Astrocyte (in vitro differentiated cells and primary cell): ENCODE results near the gene ABHD12. TPM values are rescaled to one million over a fixed set of nuclear protein-coding genes. Genes with fewer than 3 reads are reported as not detected.

Source experiments
- DNase-seq: peaks from one replicate; pipeline ENCODE4 v3.0.0-alpha.2; 2010; ENCODE audit warnings: low read depth
- FAIRE-seq: peaks from 2 replicates; lab custom pipeline; 2011; peaks lifted over from hg19 to GRCh38; lab: Jason Lieb, UNC
- H2AFZ ChIP-seq: 2 replicates; pipeline ENCODE4 v1.6.0; 2012; ENCODE audit warnings: low read depth, low read length, inconsistent platforms
- H3K27ac ChIP-seq: 2 replicates; pipeline ENCODE4 v1.5.1; 2011; ENCODE audit warnings: low read depth, low read length, inconsistent platforms
- H3K27me3 ChIP-seq: 2 replicates; pipeline ENCODE4 v1.6.0; 2011; ENCODE audit warnings: low read length, inconsistent platforms; ENCODE audit not compliant: insufficient read depth
- H3K36me3 ChIP-seq: 2 replicates; pipeline ENCODE4 v1.5.1; 2011; ENCODE audit warnings: low read length, inconsistent platforms; ENCODE audit not compliant: insufficient read depth
- H3K4me1 ChIP-seq: 2 replicates; pipeline ENCODE4 v1.5.1; 2011; ENCODE audit warnings: low read length, inconsistent platforms; ENCODE audit not compliant: insufficient read depth
- H3K4me2 ChIP-seq: 2 replicates; pipeline ENCODE4 v1.6.0; 2012; ENCODE audit warnings: low read length, inconsistent platforms
- H3K4me3 ChIP-seq: 2 replicates; pipeline ENCODE4 v1.5.1; 2011; ENCODE audit warnings: low read depth, mild to moderate bottlenecking, low read length, inconsistent platforms; ENCODE audit not compliant: insufficient read depth
- H3K79me2 ChIP-seq: 2 replicates; pipeline ENCODE4 v1.6.0; 2012; ENCODE audit warnings: mild to moderate bottlenecking, low read length, inconsistent platforms; ENCODE audit not compliant: insufficient read depth
- H3K9ac ChIP-seq: 2 replicates; pipeline ENCODE4 v1.6.0; 2012; ENCODE audit warnings: mild to moderate bottlenecking, low read length, inconsistent platforms
- H3K9me3 ChIP-seq: 2 replicates; pipeline ENCODE4 v1.5.1; 2012; ENCODE audit warnings: low read depth, mild to moderate bottlenecking, low read length, inconsistent platforms; ENCODE audit not compliant: insufficient read depth
- H4K20me1 ChIP-seq: 2 replicates; pipeline ENCODE4 v1.6.0; 2012; ENCODE audit warnings: low read length, inconsistent platforms; ENCODE audit not compliant: insufficient read depth
- H3K27ac Mint-ChIP-seq: one replicate; pipeline ENCODE4 v1.8.0; 2021; ENCODE audit warnings: mild to moderate bottlenecking, mixed read lengths; ENCODE audit not compliant: unreplicated experiment
- H3K27me3 Mint-ChIP-seq: one replicate; pipeline ENCODE4 v1.8.0; 2021; ENCODE audit warnings: low read depth, mixed read lengths; ENCODE audit not compliant: unreplicated experiment
- H3K36me3 Mint-ChIP-seq: one replicate; pipeline ENCODE4 v1.8.0; 2021; ENCODE audit warnings: low read depth, mixed read lengths; ENCODE audit not compliant: unreplicated experiment
- H3K4me1 Mint-ChIP-seq: one replicate; pipeline ENCODE4 v1.8.0; 2021; ENCODE audit warnings: low read depth, mixed read lengths; ENCODE audit not compliant: unreplicated experiment
- H3K4me3 Mint-ChIP-seq: one replicate; pipeline ENCODE4 v1.8.0; 2021; ENCODE audit warnings: mild to moderate bottlenecking, moderate library complexity, mixed read lengths; ENCODE audit not compliant: unreplicated experiment
- H3K9me3 Mint-ChIP-seq: one replicate; pipeline ENCODE4 v1.8.0; 2021; ENCODE audit warnings: mild to moderate bottlenecking, mixed read lengths; ENCODE audit not compliant: unreplicated experiment
- CTCF ChIP-seq: IDR thresholded peaks from 2 replicates; pipeline ENCODE4 v1.5.1; 2011; ENCODE audit warnings: low read depth, mild to moderate bottlenecking, inconsistent platforms, low read length, moderate library complexity; ENCODE audit not compliant: insufficient read depth
- EZH2 ChIP-seq: IDR thresholded peaks from 2 replicates; pipeline ENCODE4 v1.6.1; 2012; ENCODE audit warnings: mild to moderate bottlenecking, low read length, inconsistent platforms; ENCODE audit not compliant: insufficient read depth
- total RNA-seq: library from RNA; stranded (reverse); gene quantifications from 2 replicates; pipeline ENCODE4 v1.2.1, GENCODE V29; 2021

The ABHD12 gene
- total RNA-seq, 1 donor from 2014 or later, result 98.1 TPM

- H3K4me1 Mint-ChIP-seq, result peaks cover 25% of the 10 kb centered on the region
- Histone ChIP-seq H2AFZ (no peak overlapping the region), H3K9me3 (no peaks in the 10 kb centered on the region), H3K27me3 (no peaks in the 10 kb centered on the region), H3K79me2 (peaks cover 86% of the 10 kb centered on the region), H3K9ac (no peak overlapping the region), H3K4me1 (peaks cover 2% of the 10 kb centered on the region), H3K36me3 (peaks cover 3% of the 10 kb centered on the region), H4K20me1 (peaks cover 48% of the 10 kb centered on the region), H3K4me3 (no peak overlapping the region), H3K27ac (no peak overlapping the region), H3K4me2 (no peak overlapping the region)
- no peak overlapping the region for H3K4me3 Mint-ChIP-seq
- H3K27me3 Mint-ChIP-seq, result no peaks in the 10 kb centered on the region
- peaks cover 19% of the 10 kb centered on the region for H3K36me3 Mint-ChIP-seq
- H3K27ac Mint-ChIP-seq, result peak overlapping the region; percentile 35
- DNase-seq (no peak), FAIRE-seq (no peak)
- H3K9me3 Mint-ChIP-seq, result no peaks in the 10 kb centered on the region
- no peak for TF ChIP-seq CTCF
- TF ChIP-seq EZH2, result no peak
These were observed 11.5 kb downstream of the ABHD12 start for GRCh38 chr20:25378884-25379733.

- Mint-ChIP-seq H3K27me3 (no peaks in the 10 kb centered on the region), H3K9me3 (peaks cover 2% of the 10 kb centered on the region), H3K4me1 (peaks cover 26% of the 10 kb centered on the region), H3K27ac (peak overlapping the region; percentile 35), H3K4me3 (no peak overlapping the region), H3K36me3 (peaks cover 22% of the 10 kb centered on the region)
- H3K27me3 ChIP-seq, result no peaks in the 10 kb centered on the region
- H3K9me3 ChIP-seq, result no peaks in the 10 kb centered on the region
- H3K79me2 ChIP-seq, result peaks cover 84% of the 10 kb centered on the region
- H4K20me1 ChIP-seq, result peaks cover 48% of the 10 kb centered on the region
- FAIRE-seq, result no peak
- no peak overlapping the region for H3K4me2 ChIP-seq
- DNase-seq, result no peak
- TF ChIP-seq EZH2 (no peak), CTCF (no peak)
- H3K4me1 ChIP-seq, result peaks cover 2% of the 10 kb centered on the region
- peaks cover 3% of the 10 kb centered on the region for H3K36me3 ChIP-seq
- no peak overlapping the region for H3K27ac ChIP-seq
- no peak overlapping the region for H3K9ac ChIP-seq
- no peak overlapping the region for H3K4me3 ChIP-seq
- H2AFZ ChIP-seq, result no peak overlapping the region
These were observed 12.3 kb downstream of the ABHD12 start for GRCh38 chr20:25378189-25378883.
